Measurements from ENCODE around the gene CLCA2.

- TF ChIP-seq EZH2 (IDR thresholded peaks at IDR 0.05; ENCODE audit: insufficient read depth, poor library complexity, severe bottlenecking), result no peak
- TF ChIP-seq EZH2phosphoT487 (IDR thresholded peaks at IDR 0.05; ENCODE audit: insufficient read depth, low read depth), result no peak
These were observed 81.6 kb downstream of the CLCA2 start for GRCh38 chr1:86505564-86505902.

All from GM23248 (cell line).